Nephron (organoid): ENCODE measurements around the gene TMEM135.
"Not testable (repeated sequence)": the region's sequence is repeated elsewhere in the genome, so short reads cannot be mapped to it uniquely, and the experiment has no call there.

Experiments used
- H3K27ac Mint-ChIP-seq, 3 experiments: 2 replicates each; pipeline ENCODE4 v1.8.0; 2020; ENCODE audit warnings: mixed read lengths in 3 of 3, mild to moderate bottlenecking in 2 of 3, moderate library complexity in 1 of 3
- H3K27me3 Mint-ChIP-seq: 2 replicates; pipeline ENCODE4 v1.8.0; 2021; ENCODE audit warnings: low read depth, mild to moderate bottlenecking, moderate library complexity, mixed read lengths
- H3K36me3 Mint-ChIP-seq: 2 replicates; pipeline ENCODE4 v1.8.0; 2020; ENCODE audit warnings: low read depth, mixed read lengths
- H3K4me1 Mint-ChIP-seq: 2 replicates; pipeline ENCODE4 v1.8.0; 2020; ENCODE audit warnings: mixed read lengths
- H3K4me3 Mint-ChIP-seq, 3 experiments: 2 replicates each; pipeline ENCODE4 v1.8.0; 2020; ENCODE audit warnings: mild to moderate bottlenecking in 3 of 3, mixed read lengths in 3 of 3, moderate library complexity in 2 of 3
- H3K9me3 Mint-ChIP-seq: 2 replicates; pipeline ENCODE4 v1.8.0; 2020; ENCODE audit warnings: mixed read lengths
- TF ChIP-seq, protein P1 (sequence below), 3 experiments: fragments of 200-600 bp; sonication (generic); IDR thresholded peaks; one replicate each; pipeline ENCODE4 v1.5.0; 2021; ENCODE audit warnings: antibody characterized with exemption in 3 of 3; ENCODE audit not compliant: unreplicated experiment in 3 of 3

The TMEM135 gene

GRCh38 chr11:86993031-86993430 lies 44.7 kb upstream of the TMEM135 start:
- TF ChIP-seq, protein P1, sequence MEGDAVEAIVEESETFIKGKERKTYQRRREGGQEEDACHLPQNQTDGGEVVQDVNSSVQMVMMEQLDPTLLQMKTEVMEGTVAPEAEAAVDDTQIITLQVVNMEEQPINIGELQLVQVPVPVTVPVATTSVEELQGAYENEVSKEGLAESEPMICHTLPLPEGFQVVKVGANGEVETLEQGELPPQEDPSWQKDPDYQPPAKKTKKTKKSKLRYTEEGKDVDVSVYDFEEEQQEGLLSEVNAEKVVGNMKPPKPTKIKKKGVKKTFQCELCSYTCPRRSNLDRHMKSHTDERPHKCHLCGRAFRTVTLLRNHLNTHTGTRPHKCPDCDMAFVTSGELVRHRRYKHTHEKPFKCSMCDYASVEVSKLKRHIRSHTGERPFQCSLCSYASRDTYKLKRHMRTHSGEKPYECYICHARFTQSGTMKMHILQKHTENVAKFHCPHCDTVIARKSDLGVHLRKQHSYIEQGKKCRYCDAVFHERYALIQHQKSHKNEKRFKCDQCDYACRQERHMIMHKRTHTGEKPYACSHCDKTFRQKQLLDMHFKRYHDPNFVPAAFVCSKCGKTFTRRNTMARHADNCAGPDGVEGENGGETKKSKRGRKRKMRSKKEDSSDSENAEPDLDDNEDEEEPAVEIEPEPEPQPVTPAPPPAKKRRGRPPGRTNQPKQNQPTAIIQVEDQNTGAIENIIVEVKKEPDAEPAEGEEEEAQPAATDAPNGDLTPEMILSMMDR (IDR thresholded peaks at IDR 0.05; ENCODE audit: unreplicated experiment in 3 of 3) = no peak
- H3K36me3 Mint-ChIP-seq = no peaks in the 10 kb centered on the region
- H3K4me1 Mint-ChIP-seq = peaks cover 20% of the 10 kb centered on the region
- H3K27ac Mint-ChIP-seq = no peak overlapping the region
- no peak overlapping the region for H3K4me3 Mint-ChIP-seq
- no peaks in the 10 kb centered on the region for H3K9me3 Mint-ChIP-seq
- no peaks in the 10 kb centered on the region for H3K27me3 Mint-ChIP-seq

DNA sequence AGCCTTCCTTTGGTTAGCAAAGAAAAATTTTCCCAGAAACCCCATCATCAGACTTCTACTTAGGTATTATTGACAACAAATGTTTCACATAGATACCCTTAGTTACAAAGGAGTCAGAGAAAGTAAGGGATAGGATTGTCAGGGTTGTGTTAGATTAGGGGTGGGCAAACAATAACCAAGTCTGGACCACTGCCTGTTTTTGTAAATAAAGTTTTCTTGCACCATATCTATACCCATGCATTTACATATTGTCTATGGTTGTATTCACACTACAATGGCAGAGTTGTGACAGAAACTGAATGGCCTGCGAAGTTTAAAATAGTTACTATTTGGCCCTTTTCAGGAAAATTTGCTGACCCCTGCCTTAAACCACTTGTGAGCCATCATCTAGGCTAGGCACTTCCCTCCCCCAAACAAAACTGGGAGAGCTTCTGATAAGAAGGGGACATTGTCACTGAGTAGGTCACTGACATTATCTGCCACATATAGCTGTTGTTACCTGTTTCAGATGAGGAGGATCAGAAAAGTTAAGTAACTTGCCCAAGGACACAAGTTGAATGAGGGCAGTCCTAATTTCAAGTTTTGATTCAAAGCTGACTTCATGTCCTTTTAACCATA lies 40.7 kb upstream of the TMEM135 start:
- H3K27me3 Mint-ChIP-seq = no peaks in the 10 kb centered on the region
- H3K4me1 Mint-ChIP-seq = peaks cover 10% of the 10 kb centered on the region
- H3K9me3 Mint-ChIP-seq = no peaks in the 10 kb centered on the region
- H3K36me3 Mint-ChIP-seq = no peaks in the 10 kb centered on the region
- H3K4me3 Mint-ChIP-seq = no peak overlapping the region
- no peak overlapping the region for H3K27ac Mint-ChIP-seq
- TF ChIP-seq, protein P1 (IDR thresholded peaks at IDR 0.05; ENCODE audit: unreplicated experiment in 3 of 3) = no peak

DNA sequence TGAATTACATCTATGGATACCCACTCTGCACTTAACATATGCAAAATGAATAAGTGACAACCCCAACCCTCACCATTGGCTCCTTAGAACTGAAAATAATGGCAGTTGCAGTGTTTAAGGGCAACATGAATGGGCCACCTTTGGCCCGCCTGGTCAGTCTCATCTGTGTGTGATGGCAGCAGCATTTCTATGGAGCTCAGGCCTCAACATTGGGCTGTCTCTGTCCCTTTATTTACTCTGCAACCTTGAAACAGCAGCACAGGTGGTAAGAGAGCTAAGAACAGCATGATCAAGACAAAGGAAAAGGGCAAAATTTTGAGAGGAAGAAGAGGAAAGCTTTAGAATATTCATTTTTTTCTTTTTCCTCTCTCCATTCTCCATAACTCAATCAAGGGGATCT lies 38.3 kb upstream of the TMEM135 start:
- TF ChIP-seq, protein P1 (IDR thresholded peaks at IDR 0.05; ENCODE audit: unreplicated experiment in 3 of 3) = no peak
- no peaks in the 10 kb centered on the region for H3K36me3 Mint-ChIP-seq
- peak overlapping the region in 1 of 3 experiments; percentile 43 for H3K27ac Mint-ChIP-seq
- no peaks in the 10 kb centered on the region for H3K9me3 Mint-ChIP-seq
- no peak overlapping the region for H3K4me3 Mint-ChIP-seq
- peaks cover 10% of the 10 kb centered on the region for H3K4me1 Mint-ChIP-seq
- no peaks in the 10 kb centered on the region for H3K27me3 Mint-ChIP-seq

DNA sequence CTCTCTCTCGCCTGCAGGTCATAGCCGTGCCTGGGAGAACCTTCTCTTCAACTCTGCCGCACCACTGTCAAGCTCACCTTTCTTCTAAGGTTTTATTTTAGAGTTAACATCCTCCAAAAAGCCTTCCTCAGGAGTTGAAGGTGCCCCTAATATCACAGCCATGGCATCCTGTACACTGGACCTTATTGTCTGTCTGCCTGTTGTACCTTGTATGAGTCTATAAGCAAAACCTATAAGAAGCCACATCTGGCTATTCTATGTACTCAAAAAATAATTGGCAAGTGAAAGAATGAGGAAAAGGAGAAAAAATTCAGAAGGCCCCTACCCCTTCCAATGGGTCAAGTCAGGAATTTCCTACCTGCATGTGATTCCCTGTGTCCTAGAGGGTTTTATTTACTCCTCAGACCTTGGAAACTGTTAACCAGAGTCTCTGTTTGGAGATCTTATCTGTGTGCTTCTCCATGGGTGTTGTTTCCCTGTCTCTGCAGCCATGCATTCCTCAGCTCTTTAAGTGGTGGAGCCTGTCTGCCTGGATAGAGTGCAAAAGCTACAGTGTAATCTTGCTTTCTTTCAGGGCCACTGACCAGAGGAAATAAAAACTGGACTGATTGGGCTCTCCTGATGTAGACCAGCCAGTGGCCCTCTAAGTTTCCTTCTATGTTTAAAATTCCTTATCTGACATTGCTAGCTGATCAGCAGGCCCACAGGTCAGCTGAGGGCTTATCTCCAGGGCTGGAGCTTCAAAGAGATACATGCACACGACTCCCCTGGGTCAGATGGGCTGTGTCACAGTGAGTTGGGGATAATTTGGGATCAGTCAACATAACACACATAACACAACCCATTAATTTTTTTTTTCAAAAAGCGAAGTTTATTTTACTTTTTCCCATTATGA lies 37.6 kb upstream of the TMEM135 start:
- no peak overlapping the region for H3K4me3 Mint-ChIP-seq
- TF ChIP-seq, protein P1 (IDR thresholded peaks at IDR 0.05; ENCODE audit: unreplicated experiment in 3 of 3) = no peak
- no peaks in the 10 kb centered on the region for H3K27me3 Mint-ChIP-seq
- no peaks in the 10 kb centered on the region for H3K9me3 Mint-ChIP-seq
- peaks cover 10% of the 10 kb centered on the region for H3K4me1 Mint-ChIP-seq
- H3K27ac Mint-ChIP-seq = peak overlapping the region; percentile 21 to 52 (median 43)
- no peaks in the 10 kb centered on the region for H3K36me3 Mint-ChIP-seq

GRCh38 chr11:87002918-87003317 lies 34.8 kb upstream of the TMEM135 start:
- Mint-ChIP-seq H3K27me3 (no peaks in the 10 kb centered on the region), H3K4me3 (no peak overlapping the region), H3K9me3 (no peaks in the 10 kb centered on the region), H3K36me3 (no peaks in the 10 kb centered on the region), H3K27ac (no peak overlapping the region), H3K4me1 (peaks cover 10% of the 10 kb centered on the region)
- TF ChIP-seq, protein P1 (IDR thresholded peaks at IDR 0.05; ENCODE audit: unreplicated experiment in 3 of 3) = no peak

DNA sequence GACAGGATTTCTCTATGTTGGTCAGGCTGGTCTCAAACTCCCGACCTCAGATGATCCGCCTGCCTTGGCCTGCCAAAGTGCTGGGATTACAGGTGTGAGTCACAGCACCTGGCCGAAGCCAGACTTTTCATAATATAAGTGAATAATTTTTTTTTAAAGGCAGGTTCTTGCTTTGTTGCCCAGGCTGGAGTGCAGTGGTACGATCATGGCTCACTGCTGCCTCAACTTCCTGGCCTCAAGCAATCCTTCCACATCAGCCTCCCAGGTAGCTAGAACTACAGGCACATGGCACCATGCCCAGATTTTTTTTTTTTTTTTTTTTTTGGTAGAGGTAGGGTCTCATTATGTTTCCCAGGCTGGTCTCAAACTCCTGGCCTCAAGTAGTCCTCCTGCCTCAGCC lies 33.5 kb upstream of the TMEM135 start:
- H3K36me3 Mint-ChIP-seq, H3K27me3 Mint-ChIP-seq, H3K4me1 Mint-ChIP-seq, H3K27ac Mint-ChIP-seq, H3K4me3 Mint-ChIP-seq, H3K9me3 Mint-ChIP-seq: not testable (repeated sequence)
